SK-N-SH treated with all-trans-retinoic acid at 6 μM for 48 hours (cell line): Measurements from ENCODE around the gene TST.
"Not testable (repeated sequence)": the region's sequence is repeated elsewhere in the genome, so short reads cannot be mapped to it uniquely, and the experiment has no call there.

Source experiments
- ATAC-seq: fragments of 200-7000 bp; cut with Tn5 transposase; 3 replicates; pipeline ENCODE4 v1.9.1; 2020; ENCODE audit warnings: mild to moderate bottlenecking, moderate library complexity
- ARNTL ChIP-seq: fragments of 450-650 bp; formaldehyde crosslinking; IDR thresholded peaks from 2 replicates; pipeline ENCODE4 v1.5.0; 2020; ENCODE audit warnings: low read depth, mild to moderate bottlenecking, moderate library complexity, borderline replicate concordance
- BACH2 ChIP-seq: fragments of 250-450 bp; sonication (Bioruptor Pico); IDR thresholded peaks from 2 replicates; pipeline ENCODE4 v1.9.0; 2021; ENCODE audit warnings: mild to moderate bottlenecking, borderline replicate concordance
- CREB5 ChIP-seq: fragments of 250-450 bp; sonication (Bioruptor Pico); IDR thresholded peaks from 2 replicates; pipeline ENCODE4 v1.5.1; 2020; ENCODE audit warnings: low read depth, mild to moderate bottlenecking, moderate library complexity
- CSDC2 ChIP-seq: fragments of 250-450 bp; sonication (Bioruptor Pico); IDR thresholded peaks from 2 replicates; pipeline ENCODE4 v1.5.0; 2020; ENCODE audit warnings: mild to moderate bottlenecking, moderate library complexity
- CSRNP3 ChIP-seq: fragments of 250-450 bp; sonication (Bioruptor Pico); IDR thresholded peaks from 2 replicates; pipeline ENCODE4 v1.5.1; 2021; ENCODE audit warnings: mild to moderate bottlenecking, moderate library complexity
- ESRRG ChIP-seq: fragments of 250-450 bp; sonication (Bioruptor Pico); IDR thresholded peaks from 2 replicates; pipeline ENCODE4 v1.6.1; 2021; ENCODE audit warnings: mild to moderate bottlenecking
- GLIS3 ChIP-seq: fragments of 250-450 bp; sonication (Bioruptor Pico); IDR thresholded peaks from 2 replicates; pipeline ENCODE4 v1.5.0; 2020; ENCODE audit warnings: mild to moderate bottlenecking, moderate library complexity
- ISL1 ChIP-seq: fragments of 250-450 bp; sonication (Bioruptor Pico); IDR thresholded peaks from 2 replicates; pipeline ENCODE4 v2.1.2; 2022; ENCODE audit warnings: mild to moderate bottlenecking, moderate library complexity
- OSR1 ChIP-seq: fragments of 250-450 bp; sonication (Bioruptor Pico); IDR thresholded peaks from 2 replicates; pipeline ENCODE4 v1.8.0; 2022; ENCODE audit warnings: moderate library complexity, mild to moderate bottlenecking, inconsistent platforms
- PATZ1 ChIP-seq: fragments of 250-450 bp; sonication (Bioruptor Pico); IDR thresholded peaks from 2 replicates; pipeline ENCODE4 v1.8.0; 2020; ENCODE audit warnings: mild to moderate bottlenecking, moderate library complexity, borderline replicate concordance
- POU6F1 ChIP-seq: fragments of 250-450 bp; sonication (Bioruptor Pico); IDR thresholded peaks from 2 replicates; pipeline ENCODE4 v1.8.0; 2021; ENCODE audit warnings: low read depth, mild to moderate bottlenecking, moderate library complexity, borderline replicate concordance
- PPARA ChIP-seq: fragments of 250-450 bp; sonication (Bioruptor Pico); IDR thresholded peaks from 2 replicates; pipeline ENCODE4 v1.5.0; 2020; ENCODE audit warnings: mild to moderate bottlenecking, borderline replicate concordance
- RARB ChIP-seq: fragments of 250-450 bp; sonication (Bioruptor Pico); IDR thresholded peaks from 2 replicates; pipeline ENCODE4 v1.8.0; 2021; ENCODE audit warnings: mild to moderate bottlenecking, moderate library complexity
- SNAI2 ChIP-seq: fragments of 250-450 bp; sonication (Bioruptor Pico); IDR thresholded peaks from 2 replicates; pipeline ENCODE4 v1.5.0; 2020; ENCODE audit warnings: mild to moderate bottlenecking, moderate library complexity
- TCF4 ChIP-seq: fragments of 250-450 bp; sonication (Bioruptor Pico); IDR thresholded peaks from 2 replicates; pipeline ENCODE4 v1.8.0; 2021; ENCODE audit warnings: mild to moderate bottlenecking, moderate library complexity, borderline replicate concordance
- TOX ChIP-seq: fragments of 250-450 bp; sonication (Bioruptor Pico); IDR thresholded peaks from 2 replicates; pipeline ENCODE4 v1.8.0; 2021; ENCODE audit warnings: mild to moderate bottlenecking, moderate library complexity, borderline replicate concordance
- TSHZ2 ChIP-seq: fragments of 250-450 bp; sonication (Bioruptor Pico); IDR thresholded peaks from 2 replicates; pipeline ENCODE4 v1.5.0; 2020; ENCODE audit warnings: mild to moderate bottlenecking, moderate library complexity
- ZC3H10 ChIP-seq: fragments of 250-450 bp; sonication (Bioruptor Pico); IDR thresholded peaks from 2 replicates; pipeline ENCODE4 v1.5.1; 2021; ENCODE audit warnings: mild to moderate bottlenecking, moderate library complexity
- ZFP3 ChIP-seq: fragments of 250-450 bp; sonication (Bioruptor Pico); IDR thresholded peaks from 2 replicates; pipeline ENCODE4 v1.5.0; 2020; ENCODE audit warnings: mild to moderate bottlenecking, moderate library complexity
- ZFP30 ChIP-seq: fragments of 450-650 bp; formaldehyde crosslinking; IDR thresholded peaks from 2 replicates; pipeline ENCODE4 v1.5.0; 2022; ENCODE audit warnings: mild to moderate bottlenecking, moderate library complexity
- ZNF70 ChIP-seq: fragments of 450-650 bp; formaldehyde crosslinking; IDR thresholded peaks from 2 replicates; pipeline ENCODE4 v1.5.0; 2020; ENCODE audit warnings: mild to moderate bottlenecking, moderate library complexity
- ZNF8 ChIP-seq: fragments of 450-650 bp; formaldehyde crosslinking; IDR thresholded peaks from 2 replicates; pipeline ENCODE4 v1.5.0; 2020; ENCODE audit warnings: mild to moderate bottlenecking, moderate library complexity

TST gene

GRCh38 chr22:36997746-36998145 lies 21.5 kb downstream of the TST start:
- TF ChIP-seq ESRRG (no peak), OSR1 (CRISPR knock-in tag) (no peak), TCF4 (CRISPR knock-in tag) (no peak), ZNF8 (CRISPR knock-in tag) (no peak), BACH2 (no peak)
- no peak for ATAC-seq

GRCh38 chr22:36991206-36991605 lies 28.0 kb downstream of the TST start:
- TF ChIP-seq ZFP30 (CRISPR knock-in tag), result no peak
- TF ChIP-seq PPARA, result no peak
- no peak for TF ChIP-seq BACH2
- no peak for TF ChIP-seq ZFP3
- TF ChIP-seq GLIS3 (CRISPR knock-in tag), result no peak
- no peak for TF ChIP-seq RARB (CRISPR knock-in tag)
- TF ChIP-seq TOX (CRISPR knock-in tag), result no peak
- no peak for TF ChIP-seq ISL1
- TF ChIP-seq ZNF8 (CRISPR knock-in tag), result no peak
- no peak for TF ChIP-seq ESRRG
- no peak for TF ChIP-seq ZNF70 (CRISPR knock-in tag)
- no peak for TF ChIP-seq OSR1 (CRISPR knock-in tag)

GRCh38 chr22:36990457-36990856 lies 28.8 kb downstream of the TST start:
- TF ChIP-seq GLIS3 (CRISPR knock-in tag) (no peak), TSHZ2 (CRISPR knock-in tag) (no peak), ZNF70 (CRISPR knock-in tag) (no peak), ESRRG (no peak), BACH2 (no peak), CSDC2 (CRISPR knock-in tag) (no peak), ARNTL (CRISPR knock-in tag) (no peak), ISL1 (no peak), RARB (CRISPR knock-in tag) (no peak), CSRNP3 (no peak), ZC3H10 (CRISPR knock-in tag) (no peak)
- ATAC-seq, result no peak

More at GRCh38 chr22:36991206-36991605, 28.0 kb downstream of the TST start:
- ATAC-seq, result no peak

- ATAC-seq, result not testable (repeated sequence)
Observed at GRCh38 chr22:36989012-36989411, 30.2 kb downstream of the TST start.

GRCh38 chr22:36988075-36988832 lies 31.0 kb downstream of the TST start:
- no peak for TF ChIP-seq PPARA
- no peak for TF ChIP-seq ZNF8 (CRISPR knock-in tag)
- TF ChIP-seq ZC3H10 (CRISPR knock-in tag), result no peak
- TF ChIP-seq TCF4 (CRISPR knock-in tag), result no peak
- TF ChIP-seq RARB (CRISPR knock-in tag), result no peak
- TF ChIP-seq POU6F1, result no peak
- TF ChIP-seq SNAI2 (CRISPR knock-in tag), result no peak
- TF ChIP-seq TSHZ2 (CRISPR knock-in tag), result no peak
- TF ChIP-seq PATZ1 (CRISPR knock-in tag), result no peak
- TF ChIP-seq CREB5 (CRISPR knock-in tag), result no peak
- ATAC-seq, result no peak
